ENCODE data around the gene PRR14L.

GRCh38 chr22:31692186-31692886 is 57.6 kb downstream of the PRR14L start:
- TF ChIP-seq CTCF (IDR thresholded peaks at IDR 0.05) (no peak), ZFX (IDR thresholded peaks at IDR 0.05; ENCODE audit: borderline replicate concordance) (no peak)

All from 22Rv1 (cell line).